Uterus (tissue), 2 donors: Measurements from ENCODE around the gene PTPRD.

Source experiments
- CTCF ChIP-seq, 4 experiments: fragments of 200-600 bp in 2 of 4; fragments of 450-650 bp in 2 of 4; sonication (generic) in 2 of 4; IDR thresholded peaks; one replicate each; pipeline ENCODE4 v1.5.1; 2016 to 2019; ENCODE audit warnings: antibody characterized with exemption in 4 of 4, mild to moderate bottlenecking in 2 of 4, moderate library complexity in 1 of 4
- POLR2A ChIP-seq, 2 donors: fragments of 450-650 bp; IDR thresholded peaks; one replicate each; pipeline ENCODE4 v1.6.1; 2016; ENCODE audit warnings: antibody characterized with exemption in 2 of 2, mild to moderate bottlenecking in 1 of 2, moderate library complexity in 1 of 2

DNA sequence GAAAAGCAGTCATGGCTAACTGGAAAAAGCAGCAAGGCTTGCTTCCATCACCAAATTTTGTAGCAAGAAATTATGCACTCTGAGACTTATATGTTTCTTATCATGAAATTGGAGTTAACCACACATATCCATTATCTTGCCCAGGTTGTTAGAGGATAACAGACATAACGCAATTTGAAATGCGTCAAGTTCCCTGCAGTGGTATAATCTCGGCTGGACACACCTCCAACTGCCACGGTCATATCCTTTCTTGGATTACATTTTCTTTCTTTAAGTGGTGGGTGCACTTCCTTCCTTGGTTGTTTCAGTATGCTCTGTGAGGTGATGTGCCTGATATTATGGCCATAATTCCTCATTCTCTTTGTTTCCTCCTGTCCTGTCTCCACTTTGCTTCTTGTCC, 2118.2 kb downstream of the PTPRD start:
- TF ChIP-seq CTCF (IDR thresholded peaks at IDR 0.05) (no peak), POLR2A (IDR thresholded peaks at IDR 0.05) (no peak)
